Esophagus squamous epithelium (tissue), 4 donors: ENCODE data around the gene ZNF865.

ENCODE experiments used
- POLR2A ChIP-seq, 4 donors: fragments of 450-650 bp; IDR thresholded peaks; one replicate each; pipeline ENCODE4 v1.6.1; 2017; ENCODE audit warnings: antibody characterized with exemption in 4 of 4, mild to moderate bottlenecking in 4 of 4, moderate library complexity in 3 of 4
- TF ChIP-seq, protein P1 (sequence below), 6 experiments: fragments of 450-650 bp in 4 of 6; fragments of 200-600 bp in 2 of 6; sonication (generic) in 2 of 6; IDR thresholded peaks; one replicate each; pipeline ENCODE4 v1.5.1; 2016 to 2019; ENCODE audit warnings: antibody characterized with exemption in 6 of 6, mild to moderate bottlenecking in 4 of 6, moderate library complexity in 4 of 6

DNA sequence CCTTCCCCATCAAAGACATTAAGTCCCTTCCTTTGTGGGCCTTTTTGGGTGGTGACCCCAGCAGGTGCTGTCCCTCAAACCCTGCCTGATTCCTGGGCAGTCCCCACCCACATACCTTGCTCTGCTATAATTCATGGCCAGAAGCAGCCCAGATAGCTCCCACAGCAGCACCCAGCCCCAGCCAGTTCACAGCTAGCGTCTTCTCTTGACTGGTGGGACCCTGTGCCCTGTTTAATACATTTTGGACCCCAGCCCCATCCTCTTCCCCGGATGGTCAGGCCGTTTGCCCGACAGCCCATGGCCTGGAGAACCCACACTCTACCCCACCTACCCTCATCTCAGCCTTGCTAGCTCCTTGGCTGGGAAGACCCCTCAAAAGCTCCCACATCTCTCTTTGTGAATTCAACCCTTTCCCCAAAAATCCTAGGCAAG, 44.7 kb downstream of the ZNF865 start:
- TF ChIP-seq, protein P1, sequence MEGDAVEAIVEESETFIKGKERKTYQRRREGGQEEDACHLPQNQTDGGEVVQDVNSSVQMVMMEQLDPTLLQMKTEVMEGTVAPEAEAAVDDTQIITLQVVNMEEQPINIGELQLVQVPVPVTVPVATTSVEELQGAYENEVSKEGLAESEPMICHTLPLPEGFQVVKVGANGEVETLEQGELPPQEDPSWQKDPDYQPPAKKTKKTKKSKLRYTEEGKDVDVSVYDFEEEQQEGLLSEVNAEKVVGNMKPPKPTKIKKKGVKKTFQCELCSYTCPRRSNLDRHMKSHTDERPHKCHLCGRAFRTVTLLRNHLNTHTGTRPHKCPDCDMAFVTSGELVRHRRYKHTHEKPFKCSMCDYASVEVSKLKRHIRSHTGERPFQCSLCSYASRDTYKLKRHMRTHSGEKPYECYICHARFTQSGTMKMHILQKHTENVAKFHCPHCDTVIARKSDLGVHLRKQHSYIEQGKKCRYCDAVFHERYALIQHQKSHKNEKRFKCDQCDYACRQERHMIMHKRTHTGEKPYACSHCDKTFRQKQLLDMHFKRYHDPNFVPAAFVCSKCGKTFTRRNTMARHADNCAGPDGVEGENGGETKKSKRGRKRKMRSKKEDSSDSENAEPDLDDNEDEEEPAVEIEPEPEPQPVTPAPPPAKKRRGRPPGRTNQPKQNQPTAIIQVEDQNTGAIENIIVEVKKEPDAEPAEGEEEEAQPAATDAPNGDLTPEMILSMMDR (IDR thresholded peaks at IDR 0.05): no peak
- TF ChIP-seq POLR2A (IDR thresholded peaks at IDR 0.05): no peak
